Measurements from ENCODE around the gene ABTB2. TPM values are rescaled to one million over a fixed set of nuclear protein-coding genes. Genes with fewer than 3 reads are reported as not detected.

ABTB2 gene
- polyA plus RNA-seq, 1 of the 3 experiments (the other 2 are of a cell fraction): 7.8 TPM

DNA sequence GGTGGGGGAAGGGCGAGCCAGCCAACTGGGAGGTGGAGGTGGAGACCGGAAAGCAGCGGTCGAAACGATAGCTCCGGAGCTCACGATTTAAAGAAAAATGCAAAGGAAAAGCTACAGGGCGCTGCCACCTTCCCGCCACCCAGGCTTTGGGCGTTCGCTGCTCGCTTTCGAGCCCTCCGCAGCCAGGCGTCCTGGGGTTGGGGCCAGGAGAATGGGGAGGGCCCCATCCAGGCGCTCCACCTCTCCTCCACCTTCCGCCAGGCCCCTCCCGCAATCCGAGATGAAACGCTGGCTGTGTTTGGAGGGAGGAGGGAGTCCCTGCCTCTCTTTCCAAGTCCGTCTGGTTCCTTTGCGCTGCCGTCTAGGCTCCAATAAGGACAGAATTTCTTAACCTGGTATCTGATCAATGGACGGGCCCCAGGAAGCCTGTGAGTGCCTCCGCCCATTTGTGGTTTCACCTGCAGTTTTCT lies 483 bp upstream of the ABTB2 start:
- H3K9ac ChIP-seq: no peak overlapping the region

DNA sequence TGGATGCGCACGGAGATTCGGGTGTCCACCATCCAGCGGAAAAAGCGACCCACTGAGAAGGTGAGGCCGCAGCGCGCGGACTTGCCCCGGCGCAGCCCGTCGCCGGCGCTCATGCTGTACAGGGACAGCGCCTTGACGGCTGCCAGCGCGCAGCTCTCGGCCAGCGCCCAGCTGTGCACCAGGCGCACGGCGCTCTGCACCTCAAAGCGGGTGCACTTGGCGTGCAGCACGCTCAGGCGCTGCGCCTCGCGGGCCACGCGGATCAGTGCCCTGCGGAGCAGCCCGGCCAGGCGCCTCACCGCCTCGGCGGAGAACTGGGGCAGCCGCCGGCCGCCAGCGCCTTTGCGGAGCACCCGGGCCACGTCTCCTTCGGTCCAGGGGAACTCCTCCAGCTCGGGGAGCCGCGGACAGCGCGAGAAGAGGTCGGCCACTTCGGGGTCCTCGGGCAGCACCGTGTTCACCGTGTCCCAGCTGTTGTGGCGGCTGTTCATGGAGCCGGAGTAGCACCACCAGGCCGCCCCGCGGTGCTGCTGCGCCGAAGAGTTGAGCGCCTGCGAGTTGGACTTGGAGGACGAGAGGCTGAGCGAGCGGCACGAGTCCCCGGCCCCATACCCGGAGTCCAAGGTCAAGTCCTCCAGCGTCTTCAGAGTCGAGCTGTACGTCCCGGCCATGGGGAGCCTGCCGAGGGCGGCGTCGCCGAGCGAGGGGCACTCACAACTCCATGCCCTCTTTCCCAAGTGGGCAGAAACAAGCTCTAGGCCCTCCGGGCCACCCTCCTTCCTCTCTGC lies 703 bp downstream of the ABTB2 start:
- peak overlapping the region; percentile 76 for H2AFZ ChIP-seq (ENCODE audit: low read depth)
- TF ChIP-seq CHD2 (IDR thresholded peaks at IDR 0.05; ENCODE audit: low read length, partially characterized antibody) (no peak), NFIC (IDR thresholded peaks at IDR 0.05; ENCODE audit: borderline replicate concordance) (no peak), TEAD4 (IDR thresholded peaks at IDR 0.05; ENCODE audit: borderline replicate concordance, insufficient read depth) (no peak), FOXJ3 (CRISPR knock-in tag; IDR thresholded peaks at IDR 0.05) (no peak), MEF2A (IDR thresholded peaks at IDR 0.05; ENCODE audit: borderline replicate concordance, low read depth) (no peak), SIN3A (IDR thresholded peaks at IDR 0.05; ENCODE audit: borderline replicate concordance, low read depth, low read length) (no peak), EP300 (IDR thresholded peaks at IDR 0.05; ENCODE audit: borderline replicate concordance in 1 of 2, low read depth in 1 of 2, low read length in 1 of 2) (no peak), EZH2phosphoT487 (IDR thresholded peaks at IDR 0.05; ENCODE audit: borderline replicate concordance, low read depth) (no peak), NRF1 (IDR thresholded peaks at IDR 0.05; ENCODE audit: low read depth, low read length) (no peak), TAF1 (IDR thresholded peaks at IDR 0.05; ENCODE audit: borderline replicate concordance, low read depth, low read length) (no peak), RFX5 (IDR thresholded peaks at IDR 0.05; ENCODE audit: low read length) (no peak), RCOR1 (IDR thresholded peaks at IDR 0.05; ENCODE audit: low read length) (no peak), RAD21 (IDR thresholded peaks at IDR 0.05; ENCODE audit: low read length) (no peak; the same call in 1 of the 2 replicates), SMC3 (IDR thresholded peaks at IDR 0.05; ENCODE audit: low read depth, low read length) (no peak), FOSL2 (IDR thresholded peaks at IDR 0.05; ENCODE audit: borderline replicate concordance, low read depth) (no peak), GABPA (IDR thresholded peaks at IDR 0.05; ENCODE audit: low read depth) (no peak), GATA2 (CRISPR knock-in tag; IDR thresholded peaks at IDR 0.05) (no peak), TCF12 (IDR thresholded peaks at IDR 0.05) (no peak; the same call in 1 of the 2 replicates), RXRA (IDR thresholded peaks at IDR 0.05; ENCODE audit: borderline replicate concordance, low read depth) (no peak)
- TF ChIP-seq, protein P1, sequence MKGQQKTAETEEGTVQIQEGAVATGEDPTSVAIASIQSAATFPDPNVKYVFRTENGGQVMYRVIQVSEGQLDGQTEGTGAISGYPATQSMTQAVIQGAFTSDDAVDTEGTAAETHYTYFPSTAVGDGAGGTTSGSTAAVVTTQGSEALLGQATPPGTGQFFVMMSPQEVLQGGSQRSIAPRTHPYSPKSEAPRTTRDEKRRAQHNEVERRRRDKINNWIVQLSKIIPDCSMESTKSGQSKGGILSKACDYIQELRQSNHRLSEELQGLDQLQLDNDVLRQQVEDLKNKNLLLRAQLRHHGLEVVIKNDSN (IDR thresholded peaks at IDR 0.05; ENCODE audit: borderline replicate concordance, low read depth): no peak
- TF ChIP-seq, protein P2, sequence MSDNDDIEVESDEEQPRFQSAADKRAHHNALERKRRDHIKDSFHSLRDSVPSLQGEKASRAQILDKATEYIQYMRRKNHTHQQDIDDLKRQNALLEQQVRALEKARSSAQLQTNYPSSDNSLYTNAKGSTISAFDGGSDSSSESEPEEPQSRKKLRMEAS (IDR thresholded peaks at IDR 0.05; ENCODE audit: low read depth): peak; percentile 74; the same call in 1 of the 2 replicates
- TF ChIP-seq, protein P3, sequence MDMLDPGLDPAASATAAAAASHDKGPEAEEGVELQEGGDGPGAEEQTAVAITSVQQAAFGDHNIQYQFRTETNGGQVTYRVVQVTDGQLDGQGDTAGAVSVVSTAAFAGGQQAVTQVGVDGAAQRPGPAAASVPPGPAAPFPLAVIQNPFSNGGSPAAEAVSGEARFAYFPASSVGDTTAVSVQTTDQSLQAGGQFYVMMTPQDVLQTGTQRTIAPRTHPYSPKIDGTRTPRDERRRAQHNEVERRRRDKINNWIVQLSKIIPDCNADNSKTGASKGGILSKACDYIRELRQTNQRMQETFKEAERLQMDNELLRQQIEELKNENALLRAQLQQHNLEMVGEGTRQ (IDR thresholded peaks at IDR 0.05; ENCODE audit: borderline replicate concordance, low read depth, low read length): no peak

More for the DNA sequence above, 483 bp upstream of the ABTB2 start:
- Histone ChIP-seq H3K4me2 (peak overlapping the region; percentile 82), H3K9me2 (no peaks in the 10 kb centered on the region), H4K20me1 (ENCODE audit: insufficient read depth) (peaks cover 14% of the 10 kb centered on the region; the same call in 1 of the 2 replicates), H3K4me1 (ENCODE audit: control insufficient read depth in 1 of 2, insufficient read depth in 2 of 2, low read depth in 1 of 2, low read length in 1 of 2) (peaks cover 18 to 33% of the 10 kb centered on the region in 2 experiments; a peak in 3 of 4 replicates), H3K9me3 (no peaks in the 10 kb centered on the region), H3K27me3 (ENCODE audit: insufficient read depth) (no peaks in the 10 kb centered on the region), H3F3A (replicated peaks; ENCODE audit: insufficient read depth) (no peaks in the 10 kb centered on the region), H3K79me2 (ENCODE audit: insufficient read depth) (peaks cover 5% of the 10 kb centered on the region; the same call in 1 of the 2 replicates), H3K4me3 (ENCODE audit: low read depth in 2 of 2, low read length in 1 of 2) (peak overlapping the region; percentile 52 to 61), H3K36me3 (replicated peaks in 1 of 2; ENCODE audit: control insufficient read depth in 1 of 2, insufficient read depth in 2 of 2, low read length in 1 of 2) (no peaks in the 10 kb centered on the region), H3K27ac (ENCODE audit: low read depth in 2 of 2, low read length in 1 of 2) (peak overlapping the region in 1 of 2 experiments; percentile 50; a peak in 1 of 4 replicates), H2AFZ (ENCODE audit: low read depth) (peak overlapping the region; percentile 83; the same call in 1 of the 2 replicates)
- POLR2A ChIA-PET: interaction anchor here (1.1 to 2.5 kb wide), 7 partner anchors 13 to 305 kb away, joined by 3 to 20 read pairs (median 5); no protein-coding TSS in a partner anchor
- TF ChIP-seq MXI1 (IDR thresholded peaks at IDR 0.05; ENCODE audit: low read depth, low read length): no peak
- peak; percentile 22; the same call in 1 of the 2 replicates for TF ChIP-seq SMC3 (IDR thresholded peaks at IDR 0.05; ENCODE audit: low read depth, low read length)
- WGBS (ENCODE audit: low lambda C conversion rate): under 1% methylated on average over 17 of the region's 25 CpGs
- CTCF ChIA-PET: interaction anchor here (0.7 to 13.4 kb wide), 25 partner anchors 10 to 370 kb away, joined by 3 to 240 read pairs (median 4); no protein-coding TSS in a partner anchor
- DNase-seq: no peak

More for the DNA sequence above, 703 bp downstream of the ABTB2 start:
- Histone ChIP-seq H3K36me3 (replicated peaks in 1 of 2; ENCODE audit: control insufficient read depth in 1 of 2, insufficient read depth in 2 of 2, low read length in 1 of 2) (no peaks in the 10 kb centered on the region), H3K9me2 (no peaks in the 10 kb centered on the region), H3K27me3 (ENCODE audit: insufficient read depth) (no peaks in the 10 kb centered on the region), H3K9me3 (no peaks in the 10 kb centered on the region), H3K9ac (peak overlapping the region; percentile 54; the same call in 1 of the 2 replicates), H3K27ac (ENCODE audit: low read depth in 2 of 2, low read length in 1 of 2) (peak overlapping the region; percentile 35 to 63; a peak in 3 of 4 replicates), H3F3A (replicated peaks; ENCODE audit: insufficient read depth) (no peaks in the 10 kb centered on the region), H3K4me3 (ENCODE audit: low read depth in 2 of 2, low read length in 1 of 2) (peak overlapping the region; percentile 72 to 76), H3K4me1 (ENCODE audit: control insufficient read depth in 1 of 2, insufficient read depth in 2 of 2, low read depth in 1 of 2, low read length in 1 of 2) (peaks cover 18 to 33% of the 10 kb centered on the region in 2 experiments; a peak in 3 of 4 replicates), H3K4me2 (peak overlapping the region; percentile 96), H4K20me1 (ENCODE audit: insufficient read depth) (peaks cover 14% of the 10 kb centered on the region; the same call in 1 of the 2 replicates), H3K79me2 (ENCODE audit: insufficient read depth) (peaks cover 5% of the 10 kb centered on the region; the same call in 1 of the 2 replicates)
- peak; percentile 75 for DNase-seq
- POLR2A ChIA-PET: interaction anchor here (0.6 to 2.5 kb wide), 12 partner anchors 11 to 207 kb away, joined by 3 to 20 read pairs (median 4); no protein-coding TSS in a partner anchor
- WGBS (ENCODE audit: low lambda C conversion rate): 0% methylated on average over 9 of the region's 83 CpGs
- CTCF ChIA-PET: interaction anchor here (0.8 to 13.4 kb wide), 29 partner anchors 10 to 506 kb away, joined by 3 to 240 read pairs (median 4); no protein-coding TSS in a partner anchor

Measured in SK-N-SH (cell line).